Measurements from ENCODE around the gene DHX40.

DNA sequence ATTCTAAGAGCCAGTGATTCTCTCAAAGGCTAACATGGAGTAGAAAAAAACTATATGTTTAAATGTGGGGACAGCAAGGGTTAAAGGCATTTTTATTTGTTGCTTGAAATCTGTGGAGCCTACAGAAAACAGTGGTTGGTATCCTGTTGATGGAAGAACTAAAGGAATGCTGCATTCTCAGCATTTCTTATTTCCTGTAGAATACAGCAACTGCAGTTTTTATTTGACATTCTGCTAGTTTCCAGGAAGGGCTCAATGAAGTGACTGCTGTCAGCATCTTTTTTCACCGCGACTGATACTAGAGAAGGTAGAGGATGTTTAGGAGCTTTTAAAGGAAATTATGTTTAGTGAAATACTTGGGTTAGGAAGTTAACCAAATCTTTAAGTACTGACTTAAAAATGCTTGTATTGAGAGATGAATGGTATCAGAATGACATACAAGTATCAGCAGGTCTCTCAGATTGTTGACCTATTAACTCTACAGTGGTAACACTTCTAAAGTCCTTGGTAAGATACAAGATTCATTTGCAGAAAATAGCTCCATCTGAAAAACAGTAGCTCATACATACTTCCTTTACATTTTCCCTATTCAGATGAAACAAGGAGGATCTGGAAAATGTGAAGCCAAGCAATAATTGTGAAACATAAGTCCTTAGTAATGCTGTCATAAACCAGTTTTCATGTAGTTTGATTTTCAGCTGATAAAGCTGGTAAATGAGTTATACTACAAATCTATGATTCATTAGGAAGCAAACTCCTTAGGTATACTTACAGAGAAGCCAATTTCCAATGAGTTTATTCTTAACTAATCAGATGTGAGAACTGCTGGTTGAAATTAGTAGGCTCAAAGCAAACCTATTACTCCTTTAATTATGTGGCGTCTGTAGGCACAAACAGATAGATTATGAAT lies 69.5 kb downstream of the DHX40 start:
- TF ChIP-seq, protein P1, sequence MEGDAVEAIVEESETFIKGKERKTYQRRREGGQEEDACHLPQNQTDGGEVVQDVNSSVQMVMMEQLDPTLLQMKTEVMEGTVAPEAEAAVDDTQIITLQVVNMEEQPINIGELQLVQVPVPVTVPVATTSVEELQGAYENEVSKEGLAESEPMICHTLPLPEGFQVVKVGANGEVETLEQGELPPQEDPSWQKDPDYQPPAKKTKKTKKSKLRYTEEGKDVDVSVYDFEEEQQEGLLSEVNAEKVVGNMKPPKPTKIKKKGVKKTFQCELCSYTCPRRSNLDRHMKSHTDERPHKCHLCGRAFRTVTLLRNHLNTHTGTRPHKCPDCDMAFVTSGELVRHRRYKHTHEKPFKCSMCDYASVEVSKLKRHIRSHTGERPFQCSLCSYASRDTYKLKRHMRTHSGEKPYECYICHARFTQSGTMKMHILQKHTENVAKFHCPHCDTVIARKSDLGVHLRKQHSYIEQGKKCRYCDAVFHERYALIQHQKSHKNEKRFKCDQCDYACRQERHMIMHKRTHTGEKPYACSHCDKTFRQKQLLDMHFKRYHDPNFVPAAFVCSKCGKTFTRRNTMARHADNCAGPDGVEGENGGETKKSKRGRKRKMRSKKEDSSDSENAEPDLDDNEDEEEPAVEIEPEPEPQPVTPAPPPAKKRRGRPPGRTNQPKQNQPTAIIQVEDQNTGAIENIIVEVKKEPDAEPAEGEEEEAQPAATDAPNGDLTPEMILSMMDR (conservative IDR thresholded peaks at IDR 0.05 in 1 of 2, IDR thresholded peaks at IDR 0.05 in 1 of 2; ENCODE audit: low read depth in 1 of 2, low read length in 2 of 2) = no peak
- TF ChIP-seq EZH2 (IDR thresholded peaks at IDR 0.05; ENCODE audit: low read length, missing control alignments) = no peak
